ENCODE data around the gene DNAH14.
A peak's percentile ranks its signal among the peaks of the same experiment; 100 is the strongest.

DNAH14 gene

GRCh38 chr1:225427235-225428067 lies 498.0 kb downstream of the DNAH14 start, which contains the start of gene LBR:
Gene LBR (minus strand): TSS chr1:225428038. CDS start chr1:225424075, 3,963 bp downstream.
- peak within 1 kb of the TSS; percentile 96 to 99 for H3K4me3 ChIP-seq (ENCODE audit: low read length in 2 of 2)
- peaks cover 4 to 5% of the 10 kb centered on the region in 2 donors for H3K9me3 ChIP-seq (replicated peaks in 1 of 2; ENCODE audit: control insufficient read depth in 2 of 2, insufficient read depth in 1 of 2, low read depth in 1 of 2, low read length in 2 of 2)
- no peak within 1 kb of the TSS for H4K91ac ChIP-seq (ENCODE audit: low read depth, low read length, poor library complexity)
- H3K23ac ChIP-seq (ENCODE audit: low read depth, low read length, poor library complexity) = peak within 1 kb of the TSS; percentile 94
- peak within 1 kb of the TSS; percentile 20 for H3K4ac ChIP-seq (ENCODE audit: low read length)
- peak within 1 kb of the TSS; percentile 97 for H2AK5ac ChIP-seq (ENCODE audit: low read depth, low read length)
- peaks cover 3 to 15% of the 10 kb centered on the region in 2 donors for H3K36me3 ChIP-seq (replicated peaks in 1 of 2; ENCODE audit: control insufficient read depth in 2 of 2, insufficient read depth in 2 of 2, low read length in 2 of 2)
- H2AFZ ChIP-seq (ENCODE audit: low read length) = peak within 1 kb of the TSS; percentile 84
- no peaks in the 10 kb centered on the region for H3K27me3 ChIP-seq (ENCODE audit: control insufficient read depth in 3 of 3, insufficient read depth in 3 of 3, low read depth in 1 of 3, low read length in 3 of 3)
- H3K4me2 ChIP-seq (ENCODE audit: insufficient read depth, low read length, poor library complexity, severe bottlenecking) = peak within 1 kb of the TSS; percentile 89
- peak within 1 kb of the TSS; percentile 89 for H2BK120ac ChIP-seq (ENCODE audit: low read depth, low read length)
- WGBS, 2 donors (ENCODE audit: extremely low coverage in 2 of 2, insufficient read length in 2 of 2, insufficient replicate concordance in 1 of 2) = no CpG with 5 or more reads among the region's 94 CpGs
- H3K14ac ChIP-seq (ENCODE audit: low read length) = peak within 1 kb of the TSS; percentile 72
- peak within 1 kb of the TSS; percentile 97 for H3K27ac ChIP-seq (replicated peaks; ENCODE audit: low read length)
- no peak within 1 kb of the TSS for H4K8ac ChIP-seq (ENCODE audit: low read depth, low read length)
- peaks cover 4% of the 10 kb centered on the region for H3K79me1 ChIP-seq (ENCODE audit: low read depth, low read length)
- H3K4me1 ChIP-seq (ENCODE audit: control insufficient read depth in 2 of 2, insufficient read depth in 1 of 2, low read depth in 1 of 2, low read length in 2 of 2) = peaks cover 13 to 15% of the 10 kb centered on the region in 2 donors
- H2BK15ac ChIP-seq (ENCODE audit: low read length) = peak within 1 kb of the TSS; percentile 88
- peak; percentile 40 for DNase-seq (ENCODE audit: low spot score)
- H3K9ac ChIP-seq (ENCODE audit: low read depth, low read length, poor library complexity) = peak within 1 kb of the TSS; percentile 95
- no peak within 1 kb of the TSS for H2BK12ac ChIP-seq (ENCODE audit: low read length)
- peak within 1 kb of the TSS; percentile 90 for H2BK5ac ChIP-seq (ENCODE audit: low read length)
- H3K18ac ChIP-seq (ENCODE audit: low read length) = peak within 1 kb of the TSS; percentile 99

GRCh38 chr1:225428068-225428880 lies 498.8 kb downstream of the DNAH14 start:
- peaks cover 4 to 5% of the 10 kb centered on the region in 2 donors for H3K9me3 ChIP-seq (replicated peaks in 1 of 2; ENCODE audit: control insufficient read depth in 2 of 2, insufficient read depth in 1 of 2, low read depth in 1 of 2, low read length in 2 of 2)
- H3K79me1 ChIP-seq (ENCODE audit: low read depth, low read length) = peaks cover 4% of the 10 kb centered on the region
- H3K4me2 ChIP-seq (ENCODE audit: insufficient read depth, low read length, poor library complexity, severe bottlenecking) = peak overlapping the region; percentile 63
- H2BK5ac ChIP-seq (ENCODE audit: low read length) = peak overlapping the region; percentile 90
- no peak overlapping the region for H4K8ac ChIP-seq (ENCODE audit: low read depth, low read length)
- H2BK120ac ChIP-seq (ENCODE audit: low read depth, low read length) = peak overlapping the region; percentile 89
- no peak overlapping the region for H4K91ac ChIP-seq (ENCODE audit: low read depth, low read length, poor library complexity)
- H2AFZ ChIP-seq (ENCODE audit: low read length) = peak overlapping the region; percentile 84
- no peak overlapping the region for H2AK5ac ChIP-seq (ENCODE audit: low read depth, low read length)
- peak; percentile 88 for DNase-seq (ENCODE audit: low spot score)
- H3K4me3 ChIP-seq (ENCODE audit: low read length in 2 of 2) = peak overlapping the region; percentile 96 to 99
- no peak overlapping the region for H2BK15ac ChIP-seq (ENCODE audit: low read length)
- H3K4ac ChIP-seq (ENCODE audit: low read length) = peak overlapping the region; percentile 20
- H3K18ac ChIP-seq (ENCODE audit: low read length) = peak overlapping the region; percentile 99
- H3K9ac ChIP-seq (ENCODE audit: low read depth, low read length, poor library complexity) = peak overlapping the region; percentile 79
- H3K36me3 ChIP-seq (replicated peaks in 1 of 2; ENCODE audit: control insufficient read depth in 2 of 2, insufficient read depth in 2 of 2, low read length in 2 of 2) = peaks cover 3 to 8% of the 10 kb centered on the region in 2 donors
- peak overlapping the region; percentile 97 for H3K27ac ChIP-seq (replicated peaks; ENCODE audit: low read length)
- H3K27me3 ChIP-seq (ENCODE audit: control insufficient read depth in 3 of 3, insufficient read depth in 3 of 3, low read depth in 1 of 3, low read length in 3 of 3) = no peaks in the 10 kb centered on the region
- no peak overlapping the region for H2BK12ac ChIP-seq (ENCODE audit: low read length)
- no peak overlapping the region for H3K14ac ChIP-seq (ENCODE audit: low read length)
- H3K4me1 ChIP-seq (ENCODE audit: control insufficient read depth in 2 of 2, insufficient read depth in 1 of 2, low read depth in 1 of 2, low read length in 2 of 2) = peaks cover 13 to 15% of the 10 kb centered on the region in 2 donors
- H3K23ac ChIP-seq (ENCODE audit: low read depth, low read length, poor library complexity) = peak overlapping the region; percentile 94
- no CpG with 5 or more reads among the region's 81 CpGs for WGBS, 2 donors (ENCODE audit: extremely low coverage in 2 of 2, insufficient read length in 2 of 2, insufficient replicate concordance in 1 of 2)

GRCh38 chr1:225428881-225429455 lies 499.5 kb downstream of the DNAH14 start:
- H3K4me3 ChIP-seq (ENCODE audit: low read length in 2 of 2) = peak overlapping the region; percentile 87 to 99

More at GRCh38 chr1:225428881-225429455, 499.5 kb downstream of the DNAH14 start:
- H3K23ac ChIP-seq (ENCODE audit: low read depth, low read length, poor library complexity) = no peak overlapping the region
- H3K4me2 ChIP-seq (ENCODE audit: insufficient read depth, low read length, poor library complexity, severe bottlenecking) = peak overlapping the region; percentile 63
- no peak overlapping the region for H4K8ac ChIP-seq (ENCODE audit: low read depth, low read length)
- no peak overlapping the region for H4K91ac ChIP-seq (ENCODE audit: low read depth, low read length, poor library complexity)
- H2BK15ac ChIP-seq (ENCODE audit: low read length) = no peak overlapping the region
- H3K79me1 ChIP-seq (ENCODE audit: low read depth, low read length) = peaks cover 3% of the 10 kb centered on the region
- no peak for DNase-seq (ENCODE audit: low spot score)
- peaks cover 9 to 15% of the 10 kb centered on the region in 2 donors for H3K4me1 ChIP-seq (ENCODE audit: control insufficient read depth in 2 of 2, insufficient read depth in 1 of 2, low read depth in 1 of 2, low read length in 2 of 2)
- no CpG with 5 or more reads among the region's 7 CpGs for WGBS, 2 donors (ENCODE audit: extremely low coverage in 2 of 2, insufficient read length in 2 of 2, insufficient replicate concordance in 1 of 2)
- H3K9me3 ChIP-seq (replicated peaks in 1 of 2; ENCODE audit: control insufficient read depth in 2 of 2, insufficient read depth in 1 of 2, low read depth in 1 of 2, low read length in 2 of 2) = peaks cover 4 to 5% of the 10 kb centered on the region in 2 donors
- no peak overlapping the region for H3K4ac ChIP-seq (ENCODE audit: low read length)
- no peaks in the 10 kb centered on the region for H3K27me3 ChIP-seq (ENCODE audit: control insufficient read depth in 3 of 3, insufficient read depth in 3 of 3, low read depth in 1 of 3, low read length in 3 of 3)
- H2AK5ac ChIP-seq (ENCODE audit: low read depth, low read length) = no peak overlapping the region
- peak overlapping the region; percentile 84 for H2AFZ ChIP-seq (ENCODE audit: low read length)
- no peak overlapping the region for H3K9ac ChIP-seq (ENCODE audit: low read depth, low read length, poor library complexity)
- H3K18ac ChIP-seq (ENCODE audit: low read length) = no peak overlapping the region
- H2BK5ac ChIP-seq (ENCODE audit: low read length) = no peak overlapping the region
- H2BK120ac ChIP-seq (ENCODE audit: low read depth, low read length) = no peak overlapping the region
- H3K14ac ChIP-seq (ENCODE audit: low read length) = no peak overlapping the region
- peak overlapping the region; percentile 97 for H3K27ac ChIP-seq (replicated peaks; ENCODE audit: low read length)
- H3K36me3 ChIP-seq (replicated peaks in 1 of 2; ENCODE audit: control insufficient read depth in 2 of 2, insufficient read depth in 2 of 2, low read length in 2 of 2) = peaks cover 0 to under 1% of the 10 kb centered on the region in 2 donors
- no peak overlapping the region for H2BK12ac ChIP-seq (ENCODE audit: low read length)

All from neuronal stem cell (in vitro differentiated cells).